OCI-M1 (cell line): Measurements from ENCODE around the gene MLXIP.

Experiments used
- DNase-seq: peaks from one replicate; lab custom pipeline; 2025; lab: John Stamatoyannopoulos, UW

The MLXIP gene

GRCh38 chr12:122079033-122079531 is 526 bp downstream of the MLXIP start:
- DNase-seq, result peak; percentile 51

- DNase-seq, result peak; percentile 58
Observed at GRCh38 chr12:122079532-122080081, 1.1 kb downstream of the MLXIP start.

- peak; percentile 67 for DNase-seq
Observed at GRCh38 chr12:122080149-122081082, 1.9 kb downstream of the MLXIP start.

- peak; percentile 60 for DNase-seq
Observed at GRCh38 chr12:122081083-122081696, 2.6 kb downstream of the MLXIP start.

GRCh38 chr12:122081697-122082221 is 3.2 kb downstream of the MLXIP start:
- peak; percentile 89 for DNase-seq

GRCh38 chr12:122082621-122083356 is 4.2 kb downstream of the MLXIP start:
- peak; percentile 87 for DNase-seq

- DNase-seq, result no peak
Observed at GRCh38 chr12:122084857-122085405, 6.4 kb downstream of the MLXIP start.

GRCh38 chr12:122085591-122085990 is 7.0 kb downstream of the MLXIP start:
- no peak for DNase-seq

GRCh38 chr12:122086116-122086515 is 7.6 kb downstream of the MLXIP start:
- DNase-seq, result no peak

- no peak for DNase-seq
Observed at GRCh38 chr12:122086641-122087285, 8.2 kb downstream of the MLXIP start.

- no peak for DNase-seq
Observed at GRCh38 chr12:122087431-122088178, 9.0 kb downstream of the MLXIP start.

GRCh38 chr12:122088179-122088810 is 9.7 kb downstream of the MLXIP start:
- DNase-seq, result no peak

- DNase-seq, result no peak
Observed at GRCh38 chr12:122089077-122089476, 10.5 kb downstream of the MLXIP start.

- DNase-seq, result no peak
Observed at GRCh38 chr12:122090759-122091515, 12.4 kb downstream of the MLXIP start.

- no peak for DNase-seq
Observed at GRCh38 chr12:122093098-122093883, 14.7 kb downstream of the MLXIP start.

- DNase-seq, result no peak
Observed at GRCh38 chr12:122094137-122094734, 15.7 kb downstream of the MLXIP start.

- peak; percentile 38 for DNase-seq
Observed at GRCh38 chr12:122094735-122095631, 16.4 kb downstream of the MLXIP start.
